Measurements from ENCODE around the gene PACSIN3.

Gene PACSIN3

DNA sequence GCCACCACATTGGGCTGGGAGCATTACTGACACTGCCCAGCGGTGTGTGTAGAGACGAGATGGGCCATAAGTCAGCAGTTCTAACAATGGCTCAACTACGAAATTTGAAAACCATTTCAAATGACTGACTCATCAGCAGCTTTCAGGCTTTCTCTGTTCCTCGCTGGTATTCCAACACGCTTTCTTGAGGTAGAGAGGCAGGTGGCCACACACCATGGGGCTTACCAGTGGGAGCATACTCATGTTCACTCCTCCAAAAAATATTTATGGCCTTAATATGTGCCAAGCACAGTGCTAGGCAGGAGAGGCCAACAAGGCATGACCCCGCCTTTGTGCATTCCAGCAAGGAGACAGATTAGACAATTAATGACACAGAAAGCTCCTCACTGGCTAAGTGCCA lies 29.9 kb downstream of the PACSIN3 start:
- Mint-ChIP-seq H3K4me3 (no peak overlapping the region), H3K36me3 (ENCODE audit: low read depth) (no peaks in the 10 kb centered on the region), H3K27me3 (no peaks in the 10 kb centered on the region), H3K4me1 (ENCODE audit: low read depth) (peaks cover 33% of the 10 kb centered on the region), H3K27ac (no peak overlapping the region), H3K9me3 (no peaks in the 10 kb centered on the region)

GRCh38 chr11:47155879-47156278 lies 30.4 kb downstream of the PACSIN3 start:
- no peak overlapping the region for H3K4me3 Mint-ChIP-seq
- H3K36me3 Mint-ChIP-seq (ENCODE audit: low read depth): no peaks in the 10 kb centered on the region
- no peak overlapping the region for H3K27ac Mint-ChIP-seq
- H3K27me3 Mint-ChIP-seq: no peaks in the 10 kb centered on the region
- no peaks in the 10 kb centered on the region for H3K9me3 Mint-ChIP-seq
- peaks cover 33% of the 10 kb centered on the region for H3K4me1 Mint-ChIP-seq (ENCODE audit: low read depth)

DNA sequence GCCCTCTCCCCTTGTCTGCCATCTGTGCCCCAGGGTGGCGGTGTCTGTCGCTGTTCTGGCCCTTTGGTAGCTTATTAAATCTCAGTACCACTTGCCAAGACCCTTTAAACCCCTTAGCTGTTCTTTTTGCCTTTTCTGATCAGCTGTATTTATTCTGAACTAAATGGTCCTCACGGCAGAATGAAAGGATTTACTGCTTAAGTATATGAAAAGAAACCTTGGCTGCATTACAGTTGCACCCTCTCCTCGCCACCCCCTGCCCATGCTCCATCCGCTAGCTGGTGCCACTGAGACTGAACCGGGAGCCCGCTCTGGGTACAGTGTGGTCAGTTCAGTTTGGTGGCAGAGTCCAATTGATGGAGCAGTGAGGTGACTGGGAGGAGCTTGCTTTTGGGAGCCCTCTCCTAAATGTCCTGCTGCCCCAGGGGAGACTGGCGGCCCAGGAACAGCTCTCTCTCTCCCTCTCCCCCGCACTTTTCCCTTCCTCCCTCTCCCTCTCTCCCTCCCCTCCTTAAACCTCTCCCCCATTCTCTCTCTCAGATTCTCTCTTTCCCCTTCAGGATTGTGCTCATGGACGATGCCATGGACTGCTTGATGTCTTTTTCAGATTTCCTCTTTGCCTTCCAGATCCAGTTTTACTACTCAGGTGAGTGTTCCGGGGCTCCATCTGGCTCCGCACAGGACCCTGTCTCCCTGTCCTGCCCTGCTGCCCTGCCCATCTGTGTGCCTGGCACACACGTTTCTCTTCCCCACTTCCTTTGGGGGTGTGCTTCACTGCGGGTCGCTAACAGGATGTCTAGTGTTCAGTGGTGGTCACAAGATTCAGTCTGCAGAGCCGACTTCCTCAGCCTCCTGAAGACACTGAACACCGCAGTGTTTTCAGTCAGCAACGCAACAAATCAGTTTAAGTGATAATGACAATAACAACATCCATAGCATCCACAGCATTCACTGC lies 31.3 kb downstream of the PACSIN3 start:
- Mint-ChIP-seq H3K4me1 (ENCODE audit: low read depth) (peaks cover 33% of the 10 kb centered on the region), H3K36me3 (ENCODE audit: low read depth) (no peaks in the 10 kb centered on the region), H3K9me3 (no peaks in the 10 kb centered on the region), H3K27ac (peak overlapping the region; percentile 84), H3K4me3 (peak overlapping the region; percentile 29), H3K27me3 (no peaks in the 10 kb centered on the region)

DNA sequence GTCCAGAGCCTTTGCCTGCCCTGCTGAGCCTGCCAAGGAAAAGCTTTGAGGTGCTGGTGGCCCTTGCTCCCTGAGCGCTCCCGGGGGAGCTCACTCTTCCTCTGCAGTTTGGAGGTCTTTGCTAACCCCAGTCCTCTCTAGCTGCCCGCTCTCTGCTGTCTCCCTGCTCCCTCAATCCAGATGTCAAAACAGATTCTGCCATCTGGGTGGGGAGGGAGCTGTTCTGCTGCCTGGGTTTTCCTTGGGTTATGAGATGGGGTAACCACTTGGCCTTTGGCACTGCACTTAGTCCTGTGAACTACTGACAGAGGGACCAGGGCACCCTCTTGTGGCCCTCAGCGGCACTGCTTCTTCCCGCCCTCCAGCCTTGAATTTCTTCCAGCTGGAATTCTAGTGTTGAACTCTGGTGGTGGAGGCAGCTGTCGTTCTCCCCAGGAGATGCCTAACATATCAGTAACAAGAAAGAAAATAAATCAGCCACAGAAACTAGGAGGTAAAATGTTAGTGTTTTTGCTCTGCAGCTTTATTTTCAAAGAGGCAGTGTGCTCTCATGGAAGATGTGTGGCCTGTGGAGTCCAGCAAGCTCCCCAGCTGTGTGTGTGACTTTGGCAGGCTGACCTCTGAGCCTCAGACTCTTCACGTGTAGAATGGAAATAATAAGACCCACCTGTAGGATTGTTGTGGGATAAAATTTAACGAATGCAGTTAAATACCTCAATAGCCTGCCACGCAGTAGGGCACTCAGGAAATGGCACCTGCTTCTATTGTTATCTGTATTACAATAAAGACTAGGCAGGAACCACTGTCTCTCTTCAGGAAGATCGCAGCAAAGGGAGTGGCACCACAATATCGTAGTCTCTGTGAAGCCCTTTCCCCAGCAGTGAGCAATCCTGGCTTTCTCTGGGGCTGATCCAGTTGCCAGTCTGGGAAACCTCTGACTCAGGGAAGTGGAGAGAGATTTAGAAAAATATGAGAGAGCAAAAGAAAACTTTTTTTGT lies 33.0 kb downstream of the PACSIN3 start:
- H3K27ac Mint-ChIP-seq: peak overlapping the region; percentile 75
- H3K4me1 Mint-ChIP-seq (ENCODE audit: low read depth): peaks cover 33% of the 10 kb centered on the region

DNA sequence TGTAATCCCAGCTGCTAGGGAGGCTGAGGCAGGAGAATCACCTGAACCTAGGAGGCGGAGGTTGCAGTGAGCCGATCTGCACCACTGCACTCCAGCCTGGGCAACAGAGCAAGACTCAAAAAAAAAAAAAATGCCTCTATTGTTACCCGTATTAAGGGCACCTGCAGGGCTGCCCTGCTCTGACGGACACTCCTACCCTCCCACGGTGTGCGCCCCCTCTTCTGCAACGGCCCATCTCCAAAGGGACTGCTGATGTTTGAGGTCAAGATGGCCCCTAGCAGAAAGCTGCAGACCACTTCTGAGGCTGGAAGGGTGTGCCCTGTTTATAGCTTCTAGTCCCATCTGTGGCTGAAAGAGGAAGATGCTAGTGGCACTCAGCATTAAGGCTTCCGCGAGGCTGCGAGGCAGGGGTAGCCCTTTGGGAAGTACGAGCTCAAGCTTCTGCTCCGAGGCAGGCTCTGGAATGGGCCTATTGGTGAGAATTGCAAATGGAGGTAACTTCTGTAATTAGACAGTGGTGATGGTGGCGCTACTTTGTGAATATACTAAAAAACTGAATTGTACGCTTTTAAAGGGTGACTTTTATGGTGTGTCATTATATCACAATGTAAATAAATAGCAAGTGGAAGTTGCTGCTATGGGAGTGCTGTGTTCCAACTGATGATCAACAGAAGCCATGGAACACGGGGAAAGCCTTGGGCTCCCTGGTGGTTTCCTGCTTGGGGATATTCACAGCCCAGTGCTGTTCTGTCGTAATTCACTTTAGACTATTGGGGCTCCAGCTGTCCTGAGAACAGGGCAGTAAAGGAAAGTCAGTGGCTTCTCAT lies 33.9 kb downstream of the PACSIN3 start:
- Mint-ChIP-seq H3K27me3 (no peaks in the 10 kb centered on the region), H3K36me3 (ENCODE audit: low read depth) (no peaks in the 10 kb centered on the region), H3K4me1 (ENCODE audit: low read depth) (peaks cover 33% of the 10 kb centered on the region), H3K27ac (no peak overlapping the region), H3K9me3 (no peaks in the 10 kb centered on the region), H3K4me3 (no peak overlapping the region)

More for the DNA sequence above, 33.0 kb downstream of the PACSIN3 start:
- no peaks in the 10 kb centered on the region for H3K36me3 Mint-ChIP-seq (ENCODE audit: low read depth)
- H3K9me3 Mint-ChIP-seq: no peaks in the 10 kb centered on the region
- no peaks in the 10 kb centered on the region for H3K27me3 Mint-ChIP-seq
- H3K4me3 Mint-ChIP-seq: no peak overlapping the region

- Mint-ChIP-seq H3K27ac (no peak overlapping the region), H3K4me3 (no peak overlapping the region), H3K36me3 (ENCODE audit: low read depth) (no peaks in the 10 kb centered on the region), H3K4me1 (ENCODE audit: low read depth) (peaks cover 23% of the 10 kb centered on the region), H3K9me3 (no peaks in the 10 kb centered on the region), H3K27me3 (no peaks in the 10 kb centered on the region)
These were observed 36.5 kb downstream of the PACSIN3 start for GRCh38 chr11:47149782-47150181.

DNA sequence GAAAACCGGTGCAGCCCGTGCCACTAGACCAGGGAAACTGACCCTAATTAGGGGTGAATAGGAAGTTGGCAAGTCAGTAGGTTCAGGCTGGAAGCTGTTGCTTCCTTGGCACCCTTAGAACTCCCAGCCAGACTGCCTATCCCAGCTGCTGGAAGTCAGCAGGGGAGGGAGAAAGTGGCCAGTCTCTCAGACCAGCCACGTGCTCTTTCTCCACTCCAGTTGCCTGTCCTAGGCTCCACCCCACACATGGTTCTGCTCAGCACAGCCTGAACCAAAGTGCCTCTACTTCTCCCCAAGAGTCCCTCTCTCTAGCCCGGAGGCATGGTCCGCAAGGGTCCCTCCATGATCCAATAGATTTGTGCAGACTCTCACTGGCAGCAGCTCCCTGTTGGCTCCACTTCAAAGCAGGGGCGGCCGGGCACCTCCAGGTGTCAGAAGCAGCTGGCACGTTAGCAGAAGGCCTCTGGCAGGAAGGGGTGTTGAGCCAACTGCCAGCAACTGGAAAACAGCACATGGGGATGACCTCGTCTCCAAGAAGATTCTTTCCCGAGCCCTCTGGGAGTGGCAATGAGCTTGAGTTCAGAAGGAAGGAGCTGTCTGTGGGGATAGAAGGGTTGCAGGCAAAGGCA lies 37.2 kb downstream of the PACSIN3 start:
- Mint-ChIP-seq H3K4me1 (ENCODE audit: low read depth) (peaks cover 16% of the 10 kb centered on the region), H3K27me3 (no peaks in the 10 kb centered on the region), H3K27ac (no peak overlapping the region), H3K4me3 (no peak overlapping the region), H3K9me3 (no peaks in the 10 kb centered on the region), H3K36me3 (ENCODE audit: low read depth) (no peaks in the 10 kb centered on the region)

- Mint-ChIP-seq H3K9me3 (no peaks in the 10 kb centered on the region), H3K4me1 (ENCODE audit: low read depth) (peaks cover 8% of the 10 kb centered on the region), H3K27ac (no peak overlapping the region), H3K36me3 (ENCODE audit: low read depth) (no peaks in the 10 kb centered on the region), H3K27me3 (no peaks in the 10 kb centered on the region), H3K4me3 (no peak overlapping the region)
These were observed 38.0 kb downstream of the PACSIN3 start for GRCh38 chr11:47148270-47148669.

GRCh38 chr11:47147681-47148080 lies 38.6 kb downstream of the PACSIN3 start:
- H3K4me3 Mint-ChIP-seq: no peak overlapping the region
- no peaks in the 10 kb centered on the region for H3K9me3 Mint-ChIP-seq
- no peaks in the 10 kb centered on the region for H3K36me3 Mint-ChIP-seq (ENCODE audit: low read depth)
- no peak overlapping the region for H3K27ac Mint-ChIP-seq
- peaks cover 3% of the 10 kb centered on the region for H3K4me1 Mint-ChIP-seq (ENCODE audit: low read depth)
- no peaks in the 10 kb centered on the region for H3K27me3 Mint-ChIP-seq

DNA sequence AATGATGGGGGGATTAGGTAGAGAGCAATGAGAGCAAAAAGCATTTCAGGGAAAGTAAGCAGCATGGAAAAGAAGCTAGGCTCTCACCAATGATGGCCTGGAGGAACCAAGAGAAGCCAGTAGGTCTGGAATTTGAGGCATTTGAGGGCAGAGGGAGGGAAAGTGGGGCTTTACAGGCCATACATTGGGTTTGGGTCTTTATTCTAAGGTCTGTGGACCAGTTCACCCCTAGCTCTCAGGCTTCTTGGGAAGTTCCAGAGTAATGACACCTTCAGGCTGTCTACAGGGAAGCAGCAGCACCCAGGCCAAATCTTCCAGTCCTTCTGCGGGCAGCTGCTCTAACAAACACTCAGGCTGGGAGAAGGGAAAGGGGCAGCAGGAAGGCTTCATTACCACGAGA lies 39.0 kb downstream of the PACSIN3 start:
- Mint-ChIP-seq H3K4me1 (ENCODE audit: low read depth) (peaks cover under 1% of the 10 kb centered on the region), H3K27ac (no peak overlapping the region), H3K9me3 (no peaks in the 10 kb centered on the region), H3K4me3 (no peak overlapping the region), H3K36me3 (ENCODE audit: low read depth) (no peaks in the 10 kb centered on the region), H3K27me3 (no peaks in the 10 kb centered on the region)

- no peak overlapping the region for H3K4me3 Mint-ChIP-seq
- no peaks in the 10 kb centered on the region for H3K27me3 Mint-ChIP-seq
- H3K9me3 Mint-ChIP-seq: no peaks in the 10 kb centered on the region
- no peaks in the 10 kb centered on the region for H3K36me3 Mint-ChIP-seq (ENCODE audit: low read depth)
- no peak overlapping the region for H3K27ac Mint-ChIP-seq
- no peaks in the 10 kb centered on the region for H3K4me1 Mint-ChIP-seq (ENCODE audit: low read depth)
These were observed 41.7 kb downstream of the PACSIN3 start for GRCh38 chr11:47144541-47144940.

GRCh38 chr11:47143322-47143721 lies 42.9 kb downstream of the PACSIN3 start:
- no peaks in the 10 kb centered on the region for H3K27me3 Mint-ChIP-seq
- no peaks in the 10 kb centered on the region for H3K4me1 Mint-ChIP-seq (ENCODE audit: low read depth)
- H3K4me3 Mint-ChIP-seq: no peak overlapping the region
- H3K9me3 Mint-ChIP-seq: no peaks in the 10 kb centered on the region
- H3K27ac Mint-ChIP-seq: no peak overlapping the region
- H3K36me3 Mint-ChIP-seq (ENCODE audit: low read depth): no peaks in the 10 kb centered on the region

GRCh38 chr11:47139878-47140277 lies 46.4 kb downstream of the PACSIN3 start:
- peaks cover 11% of the 10 kb centered on the region for H3K36me3 Mint-ChIP-seq (ENCODE audit: low read depth)
- no peaks in the 10 kb centered on the region for H3K27me3 Mint-ChIP-seq
- H3K4me3 Mint-ChIP-seq: no peak overlapping the region
- no peaks in the 10 kb centered on the region for H3K4me1 Mint-ChIP-seq (ENCODE audit: low read depth)
- no peak overlapping the region for H3K27ac Mint-ChIP-seq
- no peaks in the 10 kb centered on the region for H3K9me3 Mint-ChIP-seq

GRCh38 chr11:47137476-47137875 lies 48.8 kb downstream of the PACSIN3 start:
- Mint-ChIP-seq H3K27me3 (no peaks in the 10 kb centered on the region), H3K36me3 (ENCODE audit: low read depth) (peaks cover 11% of the 10 kb centered on the region), H3K4me3 (no peak overlapping the region), H3K9me3 (no peaks in the 10 kb centered on the region), H3K4me1 (ENCODE audit: low read depth) (no peaks in the 10 kb centered on the region), H3K27ac (no peak overlapping the region)

All from stimulated activated naive CD8-positive, alpha-beta T cell treated with anti-CD3 and anti-CD28 coated beads, Interleukin-15, Interleukin-2, amounts not matched to agents 100 ng/mL and 50 ng/mL, for 24 hours (primary cell).